NCI-H748 (cell line): ENCODE results near the gene DUOX1.
"Not testable (repeated sequence)": the region's sequence is repeated elsewhere in the genome, so short reads cannot be mapped to it uniquely, and the experiment has no call there.

Experiments
- DNase-seq: peaks from one replicate; lab custom pipeline; 2025; ENCODE audit not compliant: unreplicated experiment; lab: John Stamatoyannopoulos, UW

Gene DUOX1

GRCh38 chr15:45129651-45130129, at the start of gene DUOX1, which contains the start of gene DUOXA1:
Gene DUOX1 (plus strand): TSS chr15:45129994. CDS start chr15:45131967, 1,973 bp downstream.
Gene DUOXA1 (minus strand): TSS chr15:45129879. CDS start chr15:45123014, 6,865 bp downstream.
- DNase-seq, result no peak

DNA sequence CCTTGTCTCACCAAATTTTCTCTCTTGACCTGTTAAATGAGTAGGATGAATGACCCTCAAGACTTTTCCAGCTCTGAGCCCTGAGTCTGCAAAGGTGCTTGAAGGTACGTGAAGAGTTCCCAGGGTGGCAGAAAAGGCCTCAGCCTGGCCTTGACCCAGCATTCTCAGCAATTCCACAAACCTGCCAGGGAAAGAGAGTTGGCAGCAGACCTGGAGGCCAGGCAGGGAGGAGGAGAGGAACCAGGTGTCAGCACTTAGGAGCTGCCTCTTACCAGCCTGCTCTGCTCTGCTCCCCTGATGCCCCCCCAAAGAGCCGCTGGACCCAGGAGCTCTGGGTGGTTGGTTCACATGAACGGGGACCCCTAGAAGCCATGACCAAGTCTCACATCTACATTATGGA, 49.2 kb upstream of the DUOX1 start:
- not testable (repeated sequence) for DNase-seq

DNA sequence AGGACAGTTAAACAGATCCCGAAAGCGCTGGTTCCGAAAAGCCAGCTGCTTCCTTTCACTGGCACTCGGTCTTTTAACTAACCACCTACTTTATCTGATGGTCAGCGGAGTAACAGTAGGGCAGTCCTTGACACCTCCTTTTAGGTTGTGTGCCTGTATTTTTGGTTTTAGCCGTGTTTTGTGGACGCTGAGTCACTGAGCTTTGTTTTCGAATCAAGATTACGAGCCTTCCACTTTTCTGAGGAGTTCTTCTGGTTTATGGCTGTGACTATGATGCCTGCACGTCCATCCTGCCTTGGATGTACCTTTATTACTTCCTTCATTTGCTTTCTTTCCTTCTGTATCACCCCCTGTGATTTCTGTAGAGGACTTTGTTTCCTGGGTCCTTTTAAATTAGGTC, 47.4 kb upstream of the DUOX1 start:
- DNase-seq, result not testable (repeated sequence)

DNA sequence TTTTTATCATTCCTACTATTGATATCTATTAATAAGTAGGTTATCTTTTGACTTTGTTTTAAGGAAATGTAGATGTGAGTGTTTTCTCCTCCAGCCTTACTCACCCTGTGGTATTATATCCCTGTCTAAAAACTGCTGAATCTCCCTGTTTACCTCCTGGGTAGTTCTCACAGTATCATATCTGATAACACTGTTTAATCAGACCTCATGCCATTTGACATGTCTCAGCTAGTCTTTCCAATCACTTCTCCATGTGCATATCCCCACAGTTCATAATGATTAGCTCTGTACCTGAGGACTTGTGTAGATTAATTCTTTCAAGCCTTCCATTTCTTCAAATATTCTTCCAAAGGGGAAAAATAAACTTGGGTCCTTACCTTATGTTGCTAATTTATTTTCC, 46.6 kb upstream of the DUOX1 start:
- no peak for DNase-seq

DNA sequence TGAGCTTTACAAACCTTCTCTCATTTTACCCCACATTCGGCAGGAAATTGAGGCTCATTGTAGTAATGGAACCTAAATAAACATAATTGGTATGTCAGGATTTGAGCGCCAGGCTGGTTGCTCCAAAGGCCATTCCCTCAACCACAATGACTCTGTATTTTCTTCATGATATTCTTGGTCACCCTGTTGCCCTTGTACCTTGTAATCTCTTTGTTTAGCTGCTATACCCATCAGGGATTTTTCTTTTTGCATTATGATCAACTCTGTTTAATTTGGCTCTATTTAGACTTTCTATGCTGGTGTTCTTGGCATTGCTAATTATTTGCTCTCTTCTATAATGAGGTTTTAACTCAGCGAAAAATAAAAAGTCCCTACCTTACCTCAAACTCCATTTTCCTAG, 45.6 kb upstream of the DUOX1 start:
- no peak for DNase-seq

DNA sequence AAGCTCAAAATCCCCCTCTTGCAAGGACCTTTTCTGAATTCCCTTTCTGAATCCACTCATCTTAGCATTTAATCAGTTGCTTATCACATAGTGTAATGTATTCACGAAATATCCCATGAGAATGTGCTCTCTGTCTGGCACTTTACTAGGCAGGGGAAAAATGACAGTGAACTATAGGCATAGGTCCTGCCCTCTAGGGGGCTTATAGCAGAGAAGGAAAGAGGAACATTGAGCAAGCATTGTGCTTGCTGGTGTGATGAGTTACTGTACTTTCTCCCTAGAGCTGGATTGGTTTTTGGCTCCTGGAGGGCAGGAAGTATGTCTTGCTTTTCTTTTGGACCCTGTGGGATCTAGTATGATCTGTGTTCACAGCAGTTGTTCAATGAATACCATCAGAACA, 42.3 kb upstream of the DUOX1 start:
- no peak for DNase-seq

- DNase-seq, result no peak
These were observed 40.7 kb upstream of the DUOX1 start for GRCh38 chr15:45088801-45089711.

GRCh38 chr15:45089712-45090373, 40.0 kb upstream of the DUOX1 start:
- no peak for DNase-seq

GRCh38 chr15:45091161-45091560, 38.6 kb upstream of the DUOX1 start:
- DNase-seq, result no peak

DNA sequence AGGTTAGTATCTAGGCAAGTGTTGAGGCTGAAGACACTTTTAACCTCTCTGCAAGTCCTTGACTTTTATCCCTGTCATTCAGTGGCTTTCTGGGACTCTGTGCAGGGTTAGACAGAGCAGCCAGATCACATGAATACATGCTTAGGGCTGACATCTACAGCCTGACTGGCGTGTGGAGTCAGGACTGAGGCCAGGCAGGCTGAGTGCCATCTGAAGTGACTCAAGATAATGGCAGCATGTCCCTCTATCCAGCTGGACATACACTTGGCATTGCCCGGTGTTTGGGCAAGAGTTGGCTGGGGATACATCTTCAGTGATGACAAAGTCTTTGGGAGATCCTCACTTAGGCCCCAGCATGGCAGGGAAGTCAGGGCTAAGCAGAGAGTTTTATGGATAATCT, 38.2 kb upstream of the DUOX1 start:
- no peak for DNase-seq

- DNase-seq, result no peak
These were observed 36.8 kb upstream of the DUOX1 start for GRCh38 chr15:45093013-45093412.

- no peak for DNase-seq
These were observed 36.0 kb upstream of the DUOX1 start for GRCh38 chr15:45093622-45094357.

DNA sequence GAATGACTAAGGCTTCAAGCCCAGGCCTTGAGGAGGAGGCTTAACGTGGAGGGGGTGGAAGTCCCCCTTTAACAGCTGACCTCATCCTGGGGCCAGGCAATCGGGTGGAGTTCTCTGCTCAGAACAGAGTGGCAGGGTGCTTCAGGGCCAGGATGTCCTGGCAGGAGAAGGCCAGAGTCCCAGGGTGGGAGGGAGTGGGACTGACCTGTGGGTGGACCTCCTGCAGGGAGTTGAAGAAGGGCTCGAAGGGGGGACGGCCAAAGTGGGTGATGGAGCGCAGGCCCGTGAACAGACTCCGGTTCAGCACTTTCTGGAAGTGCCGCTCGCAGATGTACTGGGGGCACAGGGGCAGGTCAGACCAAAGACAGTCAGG, 35.5 kb upstream of the DUOX1 start:
- no peak for DNase-seq

- DNase-seq, result no peak
These were observed 34.1 kb upstream of the DUOX1 start for GRCh38 chr15:45095661-45096060.

GRCh38 chr15:45097466-45097865, 32.3 kb upstream of the DUOX1 start:
- DNase-seq, result no peak

DNA sequence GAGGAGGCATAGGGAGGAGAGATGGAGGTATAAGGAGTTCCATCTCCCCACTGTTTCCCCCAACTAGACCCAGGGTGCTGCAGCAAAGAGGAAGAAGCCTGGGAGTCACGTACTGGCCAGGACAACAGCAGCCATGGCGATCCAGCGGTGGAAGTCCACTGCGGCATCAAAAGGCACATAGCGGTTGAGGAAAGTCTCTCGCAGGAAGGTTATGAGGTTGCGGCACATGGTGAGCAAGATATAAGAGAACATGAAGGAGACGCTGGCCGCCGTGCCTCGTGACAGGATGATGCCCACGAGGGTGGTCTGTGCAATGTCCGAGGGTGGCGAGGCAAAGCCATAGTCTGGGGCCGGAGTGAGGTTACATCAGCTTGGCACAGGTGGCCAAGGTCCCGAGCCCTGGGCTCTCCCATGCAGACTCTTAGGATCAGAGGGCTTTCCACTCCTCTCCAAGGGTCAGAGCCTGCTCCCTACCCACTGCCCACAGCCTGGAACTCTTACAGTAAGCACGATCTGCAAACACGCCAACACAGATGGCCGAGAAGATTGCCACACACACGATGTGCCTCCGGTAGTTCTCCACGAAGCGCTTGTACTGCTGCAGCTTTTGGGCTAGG, 30.1 kb upstream of the DUOX1 start:
- DNase-seq, result no peak

GRCh38 chr15:45100884-45101625, 28.7 kb upstream of the DUOX1 start:
- no peak for DNase-seq

GRCh38 chr15:45101749-45102148, 28.0 kb upstream of the DUOX1 start:
- DNase-seq, result no peak

GRCh38 chr15:45102226-45102625, 27.6 kb upstream of the DUOX1 start:
- no peak for DNase-seq

GRCh38 chr15:45104170-45104569, 25.6 kb upstream of the DUOX1 start:
- DNase-seq, result not testable (repeated sequence)
